ENCODE data around the gene ADPRS. TPM values are rescaled to one million over a fixed set of nuclear protein-coding genes. Genes with fewer than 3 reads are reported as not detected.

Gene ADPRS
- total RNA-seq, 4 donors from 2014 or later = 41.0 to 64.3 (median 48.0) TPM

GRCh38 chr1:36080236-36080635, 8.5 kb upstream of the ADPRS start:
- TF ChIP-seq CTCF (IDR thresholded peaks at IDR 0.05) (no peak), POLR2A (IDR thresholded peaks at IDR 0.05) (no peak), EP300 (IDR thresholded peaks at IDR 0.05) (no peak)
- Histone ChIP-seq H3K4me1 (peaks cover 0 to 13% (median 12%) of the 10 kb centered on the region in 4 donors), H3K27me3 (peaks cover 0 to 21% of the 10 kb centered on the region in 2 donors), H3K27ac (no peak overlapping the region), H3K4me3 (no peak overlapping the region), H3K9me3 (no peaks in the 10 kb centered on the region), H3K36me3 (no peaks in the 10 kb centered on the region)
- DNase-seq (ENCODE audit: low spot score in 2 of 2) = no peak
- 64 to 71% methylated on average over 3 of the region's 3 CpGs for WGBS, 2 donors

GRCh38 chr1:36080801-36081200, 7.9 kb upstream of the ADPRS start:
- H3K4me3 ChIP-seq = no peak overlapping the region
- WGBS, 2 donors = 80% methylated on average over 6 of the region's 6 CpGs
- no peaks in the 10 kb centered on the region for H3K36me3 ChIP-seq
- no peaks in the 10 kb centered on the region for H3K9me3 ChIP-seq
- TF ChIP-seq CTCF (IDR thresholded peaks at IDR 0.05) (no peak), POLR2A (IDR thresholded peaks at IDR 0.05) (no peak), EP300 (IDR thresholded peaks at IDR 0.05) (no peak)
- no peak for DNase-seq (ENCODE audit: low spot score in 2 of 2)
- H3K4me1 ChIP-seq = peaks cover 0 to 13% (median 12%) of the 10 kb centered on the region in 4 donors
- H3K27me3 ChIP-seq = peaks cover 0 to 26% of the 10 kb centered on the region in 2 donors
- H3K27ac ChIP-seq = no peak overlapping the region

- Histone ChIP-seq H3K36me3 (no peaks in the 10 kb centered on the region), H3K9me3 (no peaks in the 10 kb centered on the region), H3K27ac (no peak overlapping the region), H3K4me3 (no peak overlapping the region), H3K27me3 (peaks cover 0 to 31% of the 10 kb centered on the region in 2 donors), H3K4me1 (peaks cover 0 to 13% (median 12%) of the 10 kb centered on the region in 4 donors)
- TF ChIP-seq POLR2A (IDR thresholded peaks at IDR 0.05) (no peak), CTCF (IDR thresholded peaks at IDR 0.05) (no peak), EP300 (IDR thresholded peaks at IDR 0.05) (no peak)
- DNase-seq (ENCODE audit: low spot score in 2 of 2) = no peak
- 61 to 67% methylated on average over 3 of the region's 3 CpGs for WGBS, 2 donors
Measured at GRCh38 chr1:36081926-36082485, 6.7 kb upstream of the ADPRS start.

- 89% methylated on average over 13 of the region's 13 CpGs for WGBS, 2 donors
- Histone ChIP-seq H3K9me3 (no peaks in the 10 kb centered on the region), H3K27me3 (peaks cover 0 to 31% of the 10 kb centered on the region in 2 donors), H3K4me1 (peaks cover 0 to 15% (median 15%) of the 10 kb centered on the region in 4 donors), H3K27ac (no peak overlapping the region), H3K4me3 (no peak overlapping the region), H3K36me3 (no peaks in the 10 kb centered on the region)
- DNase-seq (ENCODE audit: low spot score in 2 of 2) = no peak
- TF ChIP-seq POLR2A (IDR thresholded peaks at IDR 0.05) (no peak), EP300 (IDR thresholded peaks at IDR 0.05) (no peak), CTCF (IDR thresholded peaks at IDR 0.05) (no peak)
Measured at GRCh38 chr1:36083219-36083618, 5.5 kb upstream of the ADPRS start.

GRCh38 chr1:36083635-36084496, 4.8 kb upstream of the ADPRS start, which contains the start of gene TEKT2:
TEKT2 (plus strand) TSS chr1:36084094; CDS start chr1:36084922, 828 bp downstream.
- peaks cover 0 to 31% of the 10 kb centered on the region in 2 donors for H3K27me3 ChIP-seq
- TF ChIP-seq CTCF (IDR thresholded peaks at IDR 0.05) (no peak), EP300 (IDR thresholded peaks at IDR 0.05) (no peak), POLR2A (IDR thresholded peaks at IDR 0.05) (no peak)
- peak within 1 kb of the TSS; percentile 11 to 51 (median 31) for H3K4me3 ChIP-seq
- H3K9me3 ChIP-seq = no peaks in the 10 kb centered on the region
- DNase-seq (ENCODE audit: low spot score in 2 of 2) = no peak
- no peaks in the 10 kb centered on the region for H3K36me3 ChIP-seq
- H3K4me1 ChIP-seq = peaks cover 0 to 19% (median 18%) of the 10 kb centered on the region in 4 donors
- WGBS, 2 donors = 12 to 13% methylated on average over 57 to 58 of the region's 59 CpGs
- H3K27ac ChIP-seq = peak within 1 kb of the TSS in 2 of 4 donors; percentile 2 to 55
